Measurements from ENCODE around the gene GLIS1.

- no peak for TF ChIP-seq CTCF (IDR thresholded peaks at IDR 0.05)
- TF ChIP-seq EP300 (IDR thresholded peaks at IDR 0.05): no peak
- no peak for TF ChIP-seq POLR2AphosphoS5 (IDR thresholded peaks at IDR 0.05)
- no peak for TF ChIP-seq POLR2A (IDR thresholded peaks at IDR 0.05)
These were observed 5.5 kb downstream of the GLIS1 start for GRCh38 chr1:53733447-53733931.
